ENCODE data around the gene ZC3H7A. TPM values are rescaled to one million over a fixed set of nuclear protein-coding genes. Genes with fewer than 3 reads are reported as not detected.

The ZC3H7A gene
- total and polyA plus RNA-seq, 2 of the 8 experiments (the other 6 are each of a cell fraction or from before 2014, with no cell fraction given), result 32.0 to 55.9 TPM

DNA sequence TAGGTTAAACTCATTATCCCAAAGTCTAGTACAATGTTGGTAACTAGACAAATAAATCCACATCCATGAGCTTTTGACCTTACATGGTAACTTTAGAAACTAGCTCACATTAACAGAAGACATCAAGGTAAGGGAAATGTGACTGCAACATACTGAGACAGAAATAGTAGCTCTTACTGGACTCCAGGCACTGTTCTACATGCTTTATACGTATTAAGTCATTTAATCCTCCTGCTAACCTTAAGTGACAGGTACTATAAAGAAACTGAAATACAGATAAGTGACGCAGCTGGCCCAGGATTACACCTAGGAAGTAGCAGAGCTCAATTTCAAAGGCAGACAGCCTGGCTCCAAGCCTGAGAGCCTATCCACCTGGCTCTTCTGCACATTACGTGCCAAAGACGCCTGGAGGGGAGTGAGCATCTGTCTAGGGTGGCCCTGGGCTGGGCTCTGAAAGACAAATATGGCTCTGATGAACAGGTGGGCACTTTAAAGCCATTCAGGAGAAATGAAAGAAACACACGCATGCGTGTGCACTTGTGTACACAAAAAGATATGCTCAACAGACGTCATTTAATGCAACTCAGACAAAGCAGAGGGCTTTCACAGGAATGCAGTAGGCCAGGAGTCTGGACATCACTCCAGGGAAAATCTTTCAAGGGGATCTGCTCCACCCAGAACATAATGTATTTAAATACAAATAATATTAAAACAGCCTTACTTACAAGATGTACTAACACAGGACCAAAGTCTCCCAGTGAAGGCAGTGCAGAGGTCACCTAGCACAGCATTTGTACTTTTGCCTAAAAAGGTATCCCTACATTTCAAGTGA lies 4.4 kb downstream of the ZC3H7A start:
- H3K79me2 ChIP-seq (ENCODE audit: control insufficient read depth in 1 of 2, insufficient read depth in 2 of 2, low read length in 2 of 2), result peaks cover 22 to 83% of the 10 kb centered on the region in 2 experiments
- H3K4ac ChIP-seq (replicated peaks; ENCODE audit: insufficient read length, low read depth, low read length), result no peak overlapping the region
- H3K18ac ChIP-seq (ENCODE audit: extremely low read depth, low read length), result no peak overlapping the region
- POLR2A ChIA-PET (ENCODE audit: partially characterized antibody), result interaction anchor here (1.2 to 3.1 kb wide), 4 partner anchors 11 to 393 kb away, joined by 4 to 12 read pairs (median 6); no protein-coding TSS in a partner anchor
- H2BK12ac ChIP-seq (ENCODE audit: low read depth, low read length), result no peak overlapping the region
- WGBS, 2 experiments (ENCODE audit: extremely low coverage in 1 of 2, insufficient coverage in 1 of 2, insufficient read length in 1 of 2, insufficient replicate concordance in 2 of 2, low coverage in 1 of 2, low lambda C conversion rate in 2 of 2, missing lambda C conversion rate in 1 of 2), result 93% methylated on average over 7 of the region's 7 CpGs; no CpG with 5 or more reads in 1 of the 2 experiments
- no peak overlapping the region for H2AK5ac ChIP-seq (ENCODE audit: low read depth, low read length)
- H2BK15ac ChIP-seq (ENCODE audit: low read length), result no peak overlapping the region
- no peak overlapping the region for H2BK120ac ChIP-seq (replicated peaks; ENCODE audit: low read depth, low read length)
- H3K27ac ChIP-seq (ENCODE audit: low read depth, low read length), result no peak overlapping the region
- peaks cover 14% of the 10 kb centered on the region for H3K79me1 ChIP-seq (ENCODE audit: low read depth, low read length)
- no peak overlapping the region for H4K8ac ChIP-seq (ENCODE audit: extremely low read depth, insufficient read depth, low read length)
- H3K4me3 ChIP-seq (ENCODE audit: extremely low read depth in 1 of 4, insufficient read depth in 2 of 4, low read depth in 3 of 4, low read length in 4 of 4), result no peak overlapping the region
- no peak overlapping the region for H3K9ac ChIP-seq (replicated peaks in 1 of 4; ENCODE audit: extremely low read depth in 1 of 4, low read depth in 3 of 4, low read length in 3 of 4)
- H2BK5ac ChIP-seq (ENCODE audit: low read depth, low read length), result no peak overlapping the region
- H3K4me1 ChIP-seq (replicated peaks in 1 of 4; ENCODE audit: control insufficient read depth in 3 of 4, insufficient read depth in 4 of 4, low read length in 3 of 4), result peaks cover 0 to 3% (median under 1%) of the 10 kb centered on the region in 4 experiments; a peak in 3 of 7 replicates
- no peak overlapping the region for H4K5ac ChIP-seq (ENCODE audit: insufficient read length, low read depth, low read length)
- DNase-seq (ENCODE audit: low read depth in 1 of 2, low spot score in 2 of 2) (no peak), FAIRE-seq (no peak)
- H4K20me1 ChIP-seq (replicated peaks in 1 of 2; ENCODE audit: control insufficient read depth in 1 of 2, insufficient read depth in 2 of 2, low read length in 2 of 2), result peaks cover 2 to 12% of the 10 kb centered on the region in 2 experiments
- H2AFZ ChIP-seq (ENCODE audit: low read length), result no peak overlapping the region
- H3K4me2 ChIP-seq (ENCODE audit: insufficient read depth in 1 of 2, low read depth in 2 of 2, low read length in 2 of 2), result no peak overlapping the region
- H3K36me3 ChIP-seq (ENCODE audit: control insufficient read depth in 2 of 4, insufficient read depth in 4 of 4, low read length in 3 of 4), result no peaks in the 10 kb centered on the region; a peak in 1 of 8 replicates
- no peaks in the 10 kb centered on the region for H3K27me3 ChIP-seq (replicated peaks in 1 of 4; ENCODE audit: control insufficient read depth in 3 of 4, extremely low read depth in 1 of 4, insufficient read depth in 3 of 4, low read length in 3 of 4)
- no peak overlapping the region for H3K23ac ChIP-seq (ENCODE audit: insufficient read length)
- H3K23me2 ChIP-seq (ENCODE audit: low read depth, low read length), result no peaks in the 10 kb centered on the region; the same call in 1 of the 2 replicates
- no peaks in the 10 kb centered on the region for H3K9me3 ChIP-seq (ENCODE audit: insufficient read depth in 2 of 2, low read depth in 1 of 2, low read length in 1 of 2)
- CTCF ChIA-PET (ENCODE audit: partially characterized antibody), result interaction anchor here (0.7 to 2.0 kb wide), 6 partner anchors 11 to 664 kb away, joined by 3 to 4 read pairs (median 3); no protein-coding TSS in a partner anchor
- no peak overlapping the region for H3K14ac ChIP-seq (ENCODE audit: insufficient read length)
- H2BK20ac ChIP-seq (ENCODE audit: low read length), result no peak overlapping the region
- H3K56ac ChIP-seq (replicated peaks; ENCODE audit: insufficient read length, low read depth, low read length), result no peak overlapping the region
- H4K91ac ChIP-seq (replicated peaks; ENCODE audit: insufficient read length, low read length), result no peak overlapping the region
- TF ChIP-seq EP300 (IDR thresholded peaks at IDR 0.05; ENCODE audit: borderline replicate concordance in 1 of 2, low read depth in 2 of 2, low read length in 2 of 2) (no peak), SIRT6 (IDR thresholded peaks at IDR 0.05; ENCODE audit: low read length) (no peak), MAFK (IDR thresholded peaks at IDR 0.05; ENCODE audit: low read depth, low read length) (no peak), TAF7 (optimal IDR thresholded peaks at IDR 0.05; ENCODE audit: borderline replicate concordance, low read depth, low read length) (no peak), NANOG (IDR thresholded peaks at IDR 0.05; ENCODE audit: insufficient read depth, low read depth, low read length, poor library complexity, severe bottlenecking) (no peak), GABPA (IDR thresholded peaks at IDR 0.05; ENCODE audit: borderline replicate concordance, insufficient read depth, low read length) (no peak), RNF2 (IDR thresholded peaks at IDR 0.05; ENCODE audit: borderline replicate concordance, low read depth, low read length, missing control alignments, poor library complexity, severe bottlenecking) (no peak), FOSL1 (IDR thresholded peaks at IDR 0.05; ENCODE audit: insufficient read depth, low read depth, low read length) (no peak), KDM1A (IDR thresholded peaks at IDR 0.05; ENCODE audit: borderline replicate concordance, low read length) (no peak), TAF1 (IDR thresholded peaks at IDR 0.05; ENCODE audit: low read depth, low read length) (no peak), SIX5 (IDR thresholded peaks at IDR 0.05; ENCODE audit: low read depth, low read length) (no peak)
